ENCODE measurements around the gene MBNL2.

The MBNL2 gene

DNA sequence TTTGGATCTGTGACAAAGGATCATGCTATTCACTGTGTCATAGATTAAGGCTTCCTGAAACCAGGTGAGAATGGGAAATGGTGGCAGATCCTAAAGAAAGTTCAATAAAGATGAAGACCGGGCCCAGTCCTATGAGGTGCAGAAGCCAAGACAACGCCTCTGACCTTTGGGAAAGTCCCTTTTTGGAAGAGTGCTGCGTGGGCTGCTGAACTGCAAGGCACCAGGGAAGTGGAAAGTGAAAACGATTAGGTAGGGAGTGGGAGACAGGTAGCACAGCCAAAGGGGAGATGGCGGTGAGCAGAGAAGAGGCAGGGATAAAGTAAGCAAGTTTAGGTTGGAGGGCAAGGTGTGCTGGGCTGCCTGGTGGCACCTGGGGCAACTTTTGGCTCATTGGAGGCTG, 16.3 kb downstream of the MBNL2 start:
- H3K4me3 ChIP-seq (ENCODE audit: low read depth, low read length) = no peak overlapping the region
- DNase-seq (ENCODE audit: low read depth) = no peak
- TF ChIP-seq, protein P1, sequence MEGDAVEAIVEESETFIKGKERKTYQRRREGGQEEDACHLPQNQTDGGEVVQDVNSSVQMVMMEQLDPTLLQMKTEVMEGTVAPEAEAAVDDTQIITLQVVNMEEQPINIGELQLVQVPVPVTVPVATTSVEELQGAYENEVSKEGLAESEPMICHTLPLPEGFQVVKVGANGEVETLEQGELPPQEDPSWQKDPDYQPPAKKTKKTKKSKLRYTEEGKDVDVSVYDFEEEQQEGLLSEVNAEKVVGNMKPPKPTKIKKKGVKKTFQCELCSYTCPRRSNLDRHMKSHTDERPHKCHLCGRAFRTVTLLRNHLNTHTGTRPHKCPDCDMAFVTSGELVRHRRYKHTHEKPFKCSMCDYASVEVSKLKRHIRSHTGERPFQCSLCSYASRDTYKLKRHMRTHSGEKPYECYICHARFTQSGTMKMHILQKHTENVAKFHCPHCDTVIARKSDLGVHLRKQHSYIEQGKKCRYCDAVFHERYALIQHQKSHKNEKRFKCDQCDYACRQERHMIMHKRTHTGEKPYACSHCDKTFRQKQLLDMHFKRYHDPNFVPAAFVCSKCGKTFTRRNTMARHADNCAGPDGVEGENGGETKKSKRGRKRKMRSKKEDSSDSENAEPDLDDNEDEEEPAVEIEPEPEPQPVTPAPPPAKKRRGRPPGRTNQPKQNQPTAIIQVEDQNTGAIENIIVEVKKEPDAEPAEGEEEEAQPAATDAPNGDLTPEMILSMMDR (conservative IDR thresholded peaks at IDR 0.05; ENCODE audit: low read depth, low read length) = no peak

DNA sequence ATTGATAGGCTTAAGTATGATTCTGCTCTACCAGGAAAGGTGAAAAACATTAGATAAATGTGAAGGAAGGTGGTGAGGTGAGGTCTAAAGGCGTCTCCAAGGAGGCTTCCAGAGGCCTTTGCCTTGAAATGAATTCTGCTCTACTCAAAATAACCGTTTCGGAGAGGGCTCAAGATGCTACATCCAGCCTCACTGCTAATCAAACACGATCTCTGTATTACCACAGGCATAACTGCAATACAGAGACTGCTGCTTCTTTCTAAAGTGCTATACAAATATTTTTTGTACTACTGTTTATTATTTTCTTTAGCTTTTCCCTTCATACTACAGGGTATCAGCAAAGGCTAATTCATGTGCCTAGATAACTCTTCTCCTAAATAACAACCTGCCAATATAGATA, 16.8 kb downstream of the MBNL2 start:
- TF ChIP-seq, protein P1 (conservative IDR thresholded peaks at IDR 0.05; ENCODE audit: low read depth, low read length) = no peak

DNA sequence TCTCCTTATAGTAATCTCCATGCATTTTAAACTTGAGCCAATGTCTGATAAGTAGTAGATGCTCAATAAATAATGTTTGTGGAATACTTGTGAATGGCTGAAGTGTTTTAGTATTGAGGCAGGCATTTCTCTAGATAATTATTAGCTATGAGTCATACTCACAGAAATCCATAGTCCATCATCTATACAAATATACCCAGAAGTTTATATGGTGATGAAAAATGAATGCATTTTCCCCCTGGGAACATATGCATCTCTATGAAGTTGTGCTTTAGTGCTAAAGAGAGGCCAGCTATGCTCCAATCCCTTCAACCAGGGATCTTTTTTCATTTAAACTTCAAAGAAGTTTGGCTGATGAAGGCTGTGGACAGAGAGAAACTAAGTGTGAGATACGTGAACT, 17.2 kb downstream of the MBNL2 start:
- TF ChIP-seq, protein P1 (conservative IDR thresholded peaks at IDR 0.05; ENCODE audit: low read depth, low read length) = no peak
- H3K4me3 ChIP-seq (ENCODE audit: low read depth, low read length) = no peak overlapping the region
- DNase-seq (ENCODE audit: low read depth) = no peak

More for the DNA sequence above, 16.8 kb downstream of the MBNL2 start:
- H3K4me3 ChIP-seq (ENCODE audit: low read depth, low read length) = no peak overlapping the region
- no peak for DNase-seq (ENCODE audit: low read depth)

DNA sequence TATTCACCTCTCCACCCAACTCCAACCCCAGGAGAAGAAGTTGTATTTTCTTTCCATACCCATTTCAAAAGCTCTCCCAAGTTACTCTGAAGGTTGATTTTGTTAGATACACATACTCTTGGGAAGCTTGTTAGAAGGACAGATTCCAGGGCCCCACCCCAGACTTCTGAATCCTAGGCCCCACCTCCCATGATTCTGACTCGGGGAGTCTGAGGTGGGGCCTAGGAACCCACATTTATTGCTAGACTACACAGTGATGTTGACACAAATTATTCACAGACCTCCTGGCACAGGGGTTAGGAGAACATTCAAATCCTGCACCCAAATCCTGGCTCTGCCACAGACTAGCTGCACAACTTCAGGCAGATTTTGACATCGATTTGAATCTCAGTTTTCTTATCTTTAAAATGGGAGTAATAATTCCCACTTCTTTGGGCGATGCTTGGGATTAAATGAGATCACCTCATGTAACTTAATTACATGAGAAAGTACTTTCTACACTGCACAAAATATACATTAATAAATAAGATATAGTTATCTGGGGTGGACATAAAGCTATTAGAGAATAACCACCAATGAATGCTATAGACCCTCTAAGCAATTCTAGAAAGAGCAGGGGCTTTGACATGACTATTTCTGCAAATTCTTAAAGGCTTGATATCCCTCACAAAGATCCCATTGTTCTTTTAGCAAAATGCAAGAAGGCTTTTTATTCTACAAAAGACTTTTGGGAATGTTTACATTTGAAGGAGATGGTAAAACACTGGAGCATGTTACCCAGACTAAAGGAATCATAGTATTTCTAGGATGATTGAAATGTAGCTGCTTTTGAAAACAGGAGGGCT, 18.0 kb downstream of the MBNL2 start:
- no peak for DNase-seq (ENCODE audit: low read depth)
- TF ChIP-seq, protein P1 (conservative IDR thresholded peaks at IDR 0.05; ENCODE audit: low read depth, low read length) = no peak
- H3K4me3 ChIP-seq (ENCODE audit: low read depth, low read length) = no peak overlapping the region

DNA sequence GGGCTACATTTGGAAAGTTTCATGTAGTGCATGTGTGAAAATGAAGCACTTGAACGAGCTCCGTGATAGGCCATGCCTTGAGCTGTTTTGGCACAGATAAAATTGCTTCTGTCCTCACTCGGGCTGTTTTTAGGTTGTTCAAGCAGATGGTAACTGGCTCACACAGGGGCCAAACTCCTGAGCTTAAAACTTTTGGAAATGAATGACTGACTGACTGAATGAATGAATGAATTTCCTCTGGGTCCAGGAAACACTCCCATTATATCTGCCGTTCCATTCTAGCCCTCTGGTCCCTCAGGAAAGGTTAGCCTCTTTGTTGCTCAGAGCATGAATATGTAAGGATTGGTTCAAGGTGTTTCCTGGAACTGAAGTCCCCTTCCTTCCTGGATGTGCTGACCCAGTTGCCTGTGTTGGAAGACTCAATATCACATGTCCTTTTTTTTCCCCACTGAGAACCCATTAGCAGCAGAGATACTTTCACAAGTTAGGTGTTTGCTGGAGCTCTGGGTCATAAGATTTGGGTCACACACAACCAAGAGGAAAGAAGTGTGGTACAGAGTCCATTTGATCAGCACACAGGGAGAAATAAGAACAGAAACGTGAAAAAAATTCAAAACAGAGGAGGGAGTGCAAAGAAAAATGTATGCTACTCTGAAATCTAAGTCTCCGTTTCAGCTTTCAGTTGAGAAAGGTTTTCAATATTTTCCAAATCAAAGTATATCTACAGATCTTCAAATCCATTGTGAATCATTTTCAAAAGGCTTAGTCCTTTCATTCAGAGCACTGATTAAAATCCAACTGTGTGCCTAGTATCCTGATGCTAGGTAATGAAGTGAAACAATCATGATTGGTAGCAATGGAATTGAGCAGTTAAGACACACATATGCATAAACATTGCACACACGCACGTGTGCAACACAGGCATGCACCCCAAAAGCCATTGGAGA, 18.9 kb downstream of the MBNL2 start:
- TF ChIP-seq, protein P1 (conservative IDR thresholded peaks at IDR 0.05; ENCODE audit: low read depth, low read length) = no peak
- no peak for DNase-seq (ENCODE audit: low read depth)
- H3K4me3 ChIP-seq (ENCODE audit: low read depth, low read length) = no peak overlapping the region

DNA sequence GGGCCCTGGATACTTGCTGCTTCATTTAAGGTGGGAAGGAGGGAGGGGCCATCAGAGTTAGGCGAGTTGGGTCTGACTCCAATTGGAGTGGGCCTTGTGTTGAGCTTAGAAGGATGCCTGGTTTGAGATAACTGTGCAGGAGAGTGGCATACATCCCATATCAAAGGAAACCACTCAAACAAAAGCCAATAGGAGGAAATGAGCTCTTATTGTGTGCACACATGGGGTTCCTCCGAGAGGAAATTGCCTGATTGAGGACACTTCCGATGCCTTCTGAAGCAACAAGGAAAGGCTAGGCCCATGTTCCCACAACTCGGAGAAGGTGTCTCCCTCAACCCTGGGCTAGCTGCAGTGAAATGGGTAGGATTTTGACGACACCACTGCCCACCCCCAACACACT, 19.6 kb downstream of the MBNL2 start:
- no peak for DNase-seq (ENCODE audit: low read depth)
- TF ChIP-seq, protein P1 (conservative IDR thresholded peaks at IDR 0.05; ENCODE audit: low read depth, low read length) = no peak
- H3K4me3 ChIP-seq (ENCODE audit: low read depth, low read length) = no peak overlapping the region
